ENCODE results near the gene RNU6-1. TPM values are rescaled to one million over a fixed set of nuclear protein-coding genes. Genes with fewer than 3 reads are reported as not detected.

RNU6-1 gene
- total RNA-seq, 6 experiments from 2014 or later = not detected

GRCh38 chr15:67815036-67815592 lies 24.7 kb downstream of the RNU6-1 start:
- DNase-seq (no peak), ATAC-seq (no peak)
- Histone ChIP-seq H3K36me3 (no peaks in the 10 kb centered on the region), H3K27ac (no peak overlapping the region), H3K4me1 (peaks cover 0 to under 1% (median 0%) of the 10 kb centered on the region in 4 donors), H3K4me3 (no peak overlapping the region), H3K9me3 (no peaks in the 10 kb centered on the region), H3K27me3 (no peaks in the 10 kb centered on the region)
- whole genome bisulfite sequencing (ENCODE audit: insufficient coverage, low coverage, low lambda C conversion rate, missing lambda C conversion rate) = 83% methylated on average over 4 of the region's 5 CpGs
- no peak for TF ChIP-seq CTCF (IDR thresholded peaks at IDR 0.05)
- no peak for TF ChIP-seq POLR2A (IDR thresholded peaks at IDR 0.05)
- intact Hi-C loops (cut with DNase I) = no loop called here

GRCh38 chr15:67813104-67813634 lies 26.7 kb downstream of the RNU6-1 start:
- no peak overlapping the region for H3K4me3 ChIP-seq
- no peaks in the 10 kb centered on the region for H3K4me1 ChIP-seq
- 77% methylated on average over 3 of the region's 3 CpGs for WGBS (ENCODE audit: insufficient coverage, low coverage, low lambda C conversion rate, missing lambda C conversion rate)
- no peaks in the 10 kb centered on the region for H3K27me3 ChIP-seq
- H3K36me3 ChIP-seq = no peaks in the 10 kb centered on the region
- no peaks in the 10 kb centered on the region for H3K9me3 ChIP-seq
- H3K27ac ChIP-seq = no peak overlapping the region
- TF ChIP-seq CTCF (IDR thresholded peaks at IDR 0.05) (no peak), POLR2A (IDR thresholded peaks at IDR 0.05) (no peak)
- ATAC-seq = peak in 1 of 4 donors; percentile 10
- intact Hi-C loops (cut with DNase I) = no loop called here
- peak in 1 of 3 donors; percentile 27 for DNase-seq

DNA sequence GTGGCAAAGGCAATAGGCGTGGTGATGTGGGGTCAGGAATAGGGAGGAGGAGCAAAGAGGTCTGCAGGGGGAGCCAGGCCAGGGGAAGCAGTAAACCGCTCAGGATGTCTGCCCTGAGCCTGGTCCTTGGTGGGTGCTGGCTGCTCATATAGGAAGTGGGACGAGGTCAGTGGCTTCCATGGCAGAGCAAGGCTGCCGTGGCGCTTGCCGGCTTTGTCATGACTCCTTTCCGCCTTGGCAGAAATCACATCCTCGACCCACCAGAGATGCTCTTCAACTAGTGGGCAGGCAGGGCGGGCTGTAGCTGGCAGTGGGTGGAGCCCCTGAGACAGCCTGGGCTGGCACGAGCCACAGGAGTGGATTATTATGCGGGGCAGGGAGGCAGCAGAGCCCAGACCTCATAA lies 27.6 kb downstream of the RNU6-1 start:
- H3K4me3 ChIP-seq = no peak overlapping the region
- H3K36me3 ChIP-seq = no peaks in the 10 kb centered on the region
- TF ChIP-seq POLR2A (IDR thresholded peaks at IDR 0.05) (no peak), CTCF (IDR thresholded peaks at IDR 0.05) (no peak)
- no peaks in the 10 kb centered on the region for H3K9me3 ChIP-seq
- peak in 1 of 3 donors; percentile 32 for DNase-seq
- H3K27ac ChIP-seq = no peak overlapping the region
- intact Hi-C loops (cut with DNase I) = no loop called here
- no peaks in the 10 kb centered on the region for H3K27me3 ChIP-seq
- no peaks in the 10 kb centered on the region for H3K4me1 ChIP-seq
- 89% methylated on average over 4 of the region's 11 CpGs for WGBS (ENCODE audit: insufficient coverage, low coverage, low lambda C conversion rate, missing lambda C conversion rate)
- no peak for ATAC-seq

DNA sequence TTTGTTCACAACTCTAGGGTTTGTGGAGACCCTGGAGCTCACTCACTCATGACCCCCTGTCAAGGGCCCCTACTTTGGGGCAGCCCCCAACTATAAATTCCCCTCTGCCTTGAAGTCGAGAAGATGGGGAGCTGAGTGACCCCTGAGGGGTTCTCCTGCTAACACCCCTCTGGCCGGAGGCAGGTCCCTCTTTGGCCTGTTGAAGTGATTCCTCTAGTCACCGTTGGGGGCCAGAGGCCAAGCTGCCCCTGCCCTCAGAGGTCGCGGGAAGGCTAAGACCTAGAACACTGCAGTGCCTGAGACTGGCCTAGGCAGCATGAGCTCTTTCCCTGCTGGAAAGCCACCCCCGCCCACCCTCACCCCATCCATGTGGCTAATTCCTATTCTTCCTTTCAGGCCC lies 30.0 kb downstream of the RNU6-1 start:
- H3K4me1 ChIP-seq = no peaks in the 10 kb centered on the region
- no peaks in the 10 kb centered on the region for H3K27me3 ChIP-seq
- no CpG with 5 or more reads among the region's 6 CpGs for WGBS (ENCODE audit: insufficient coverage, low coverage, low lambda C conversion rate, missing lambda C conversion rate)
- DNase-seq (peak in 1 of 3 donors; percentile 29), ATAC-seq (no peak)
- intact Hi-C loops (cut with DNase I) = no loop called here
- no peaks in the 10 kb centered on the region for H3K36me3 ChIP-seq
- no peak overlapping the region for H3K4me3 ChIP-seq
- no peaks in the 10 kb centered on the region for H3K9me3 ChIP-seq
- TF ChIP-seq POLR2A (IDR thresholded peaks at IDR 0.05) = no peak
- TF ChIP-seq CTCF (IDR thresholded peaks at IDR 0.05) = no peak
- H3K27ac ChIP-seq = no peak overlapping the region

All from right lobe of liver (tissue), 6 donors.